Progenitor cell of endocrine pancreas (in vitro differentiated cells): ENCODE results near the gene DNAJB6. TPM values are rescaled to one million over a fixed set of nuclear protein-coding genes. Genes with fewer than 3 reads are reported as not detected.
A peak's percentile ranks its signal among the peaks of the same experiment; 100 is the strongest.

ENCODE experiments used
- DNase-seq: peaks from one replicate; pipeline ENCODE4 v3.0.0; 2021; ENCODE audit warnings: low spot score; ENCODE audit not compliant: unreplicated experiment
- H3K27ac Mint-ChIP-seq: 2 replicates; pipeline ENCODE4 v1.8.0; 2021; ENCODE audit warnings: mild to moderate bottlenecking, moderate library complexity, mixed read lengths
- H3K27me3 Mint-ChIP-seq: 2 replicates; pipeline ENCODE4 v1.8.0; 2021; ENCODE audit warnings: mixed read lengths
- H3K36me3 Mint-ChIP-seq: 2 replicates; pipeline ENCODE4 v1.8.0; 2022; ENCODE audit warnings: mixed read lengths; ENCODE audit not compliant: insufficient read depth
- H3K4me1 Mint-ChIP-seq: 2 replicates; pipeline ENCODE4 v1.8.0; 2021; ENCODE audit warnings: low read depth, mixed read lengths
- H3K4me3 Mint-ChIP-seq: 2 replicates; pipeline ENCODE4 v1.8.0; 2021; ENCODE audit warnings: low read depth, mild to moderate bottlenecking, moderate library complexity, mixed read lengths
- H3K9me3 Mint-ChIP-seq: 2 replicates; pipeline ENCODE4 v1.8.0; 2021; ENCODE audit warnings: low read depth, mixed read lengths
- CTCF ChIP-seq: fragments of 200-600 bp; sonication (generic); IDR thresholded peaks from one replicate; pipeline ENCODE4 v1.5.0; 2021; ENCODE audit warnings: antibody characterized with exemption, mild to moderate bottlenecking; ENCODE audit not compliant: unreplicated experiment
- total RNA-seq: library from RNA; stranded (reverse); gene quantifications from 2 replicates; pipeline ENCODE4 v1.2.1, GENCODE V29; 2021

The DNAJB6 gene
- total RNA-seq, 1 donor from 2014 or later: 119 TPM

GRCh38 chr7:157415486-157415885 is 78.7 kb downstream of the DNAJB6 start:
- Mint-ChIP-seq H3K27me3 (no peaks in the 10 kb centered on the region), H3K4me3 (no peak overlapping the region), H3K27ac (no peak overlapping the region), H3K9me3 (no peaks in the 10 kb centered on the region), H3K4me1 (no peaks in the 10 kb centered on the region), H3K36me3 (peaks cover 36% of the 10 kb centered on the region)
- no peak for TF ChIP-seq CTCF
- no peak for DNase-seq

- no peak overlapping the region for H3K4me3 Mint-ChIP-seq
- H3K36me3 Mint-ChIP-seq: peaks cover 39% of the 10 kb centered on the region
- H3K9me3 Mint-ChIP-seq: no peaks in the 10 kb centered on the region
- H3K27ac Mint-ChIP-seq: peak overlapping the region; percentile 29
- H3K4me1 Mint-ChIP-seq: no peaks in the 10 kb centered on the region
- TF ChIP-seq CTCF: no peak
- H3K27me3 Mint-ChIP-seq: no peaks in the 10 kb centered on the region
- DNase-seq: no peak
These were observed 79.2 kb downstream of the DNAJB6 start for GRCh38 chr7:157416011-157416410.

- no peak for DNase-seq
- Mint-ChIP-seq H3K9me3 (no peaks in the 10 kb centered on the region), H3K27me3 (no peaks in the 10 kb centered on the region), H3K36me3 (peaks cover 32% of the 10 kb centered on the region), H3K4me3 (no peak overlapping the region), H3K4me1 (no peaks in the 10 kb centered on the region), H3K27ac (no peak overlapping the region)
- no peak for TF ChIP-seq CTCF
These were observed 81.6 kb downstream of the DNAJB6 start for GRCh38 chr7:157418204-157419034.

GRCh38 chr7:157419035-157419293 is 82.2 kb downstream of the DNAJB6 start:
- H3K27me3 Mint-ChIP-seq: no peaks in the 10 kb centered on the region
- no peak overlapping the region for H3K27ac Mint-ChIP-seq
- no peak overlapping the region for H3K4me3 Mint-ChIP-seq
- no peak for DNase-seq
- TF ChIP-seq CTCF: no peak
- no peaks in the 10 kb centered on the region for H3K4me1 Mint-ChIP-seq
- H3K9me3 Mint-ChIP-seq: no peaks in the 10 kb centered on the region
- peaks cover 32% of the 10 kb centered on the region for H3K36me3 Mint-ChIP-seq

GRCh38 chr7:157422279-157422678 is 85.5 kb downstream of the DNAJB6 start:
- H3K4me1 Mint-ChIP-seq: no peaks in the 10 kb centered on the region
- no peak overlapping the region for H3K4me3 Mint-ChIP-seq
- H3K36me3 Mint-ChIP-seq: peaks cover 8% of the 10 kb centered on the region
- DNase-seq: no peak
- H3K9me3 Mint-ChIP-seq: no peaks in the 10 kb centered on the region
- TF ChIP-seq CTCF: no peak
- H3K27ac Mint-ChIP-seq: no peak overlapping the region
- H3K27me3 Mint-ChIP-seq: no peaks in the 10 kb centered on the region
